IPS-NIHi11 (cell line): ENCODE measurements around the gene PTTG1.
"Not testable (repeated sequence)": the region's sequence is repeated elsewhere in the genome, so short reads cannot be mapped to it uniquely, and the experiment has no call there.

Experiments used
- DNase-seq: peaks from one replicate; pipeline ENCODE4 v3.0.0; 2012; ENCODE audit warnings: mixed read lengths, low spot score

Gene PTTG1

GRCh38 chr5:160423099-160423498 lies 1.4 kb downstream of the PTTG1 start:
- no peak for DNase-seq

GRCh38 chr5:160427607-160428006 lies 6.0 kb downstream of the PTTG1 start:
- DNase-seq: no peak

- no peak for DNase-seq
These were observed 10.5 kb downstream of the PTTG1 start for GRCh38 chr5:160432196-160432595.

DNA sequence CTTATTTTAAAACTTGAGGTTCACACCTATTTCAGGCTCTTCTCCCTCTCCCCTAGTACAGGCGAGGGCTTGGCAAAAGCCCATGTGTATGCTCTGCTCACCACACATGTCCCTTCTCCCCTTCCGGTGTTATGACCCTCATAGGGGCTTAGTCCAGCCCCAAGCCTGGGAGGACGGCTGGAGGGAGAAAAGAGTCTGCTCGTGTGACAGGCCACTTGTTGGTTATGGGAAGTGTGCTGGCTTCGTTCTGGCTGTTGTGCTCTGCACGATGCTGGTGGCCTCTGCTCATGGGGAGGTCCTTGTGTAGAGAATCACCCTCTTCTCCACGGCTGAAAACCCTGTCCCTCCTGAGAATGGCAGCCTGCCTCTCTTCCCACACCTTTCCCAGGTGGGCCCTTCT lies 11.1 kb downstream of the PTTG1 start:
- no peak for DNase-seq

DNA sequence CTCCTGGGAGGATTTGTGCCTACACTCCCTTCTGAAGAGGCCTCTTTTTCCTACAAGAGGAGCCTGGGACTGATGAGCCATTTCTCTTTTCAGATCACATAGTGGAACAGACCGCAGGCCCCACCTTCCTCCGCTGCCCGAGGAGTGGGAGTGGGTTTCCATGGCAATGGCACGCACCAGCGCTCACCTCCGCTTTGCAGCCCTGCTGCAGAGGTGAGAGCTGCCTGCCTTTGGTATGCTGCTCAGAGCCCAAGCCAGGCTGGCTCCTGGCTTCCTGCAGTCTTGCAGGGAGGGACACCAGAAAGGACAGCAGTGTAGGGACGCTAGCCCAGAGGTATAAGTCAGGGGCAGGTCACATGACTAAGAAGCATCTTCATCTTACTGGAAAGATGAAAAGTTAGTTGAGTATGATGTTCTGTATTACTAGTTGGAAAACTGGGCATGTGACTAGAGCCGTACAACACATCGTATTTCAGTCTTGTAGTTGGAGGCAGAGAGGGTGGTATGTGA lies 12.4 kb downstream of the PTTG1 start:
- peak; percentile 63 for DNase-seq

DNA sequence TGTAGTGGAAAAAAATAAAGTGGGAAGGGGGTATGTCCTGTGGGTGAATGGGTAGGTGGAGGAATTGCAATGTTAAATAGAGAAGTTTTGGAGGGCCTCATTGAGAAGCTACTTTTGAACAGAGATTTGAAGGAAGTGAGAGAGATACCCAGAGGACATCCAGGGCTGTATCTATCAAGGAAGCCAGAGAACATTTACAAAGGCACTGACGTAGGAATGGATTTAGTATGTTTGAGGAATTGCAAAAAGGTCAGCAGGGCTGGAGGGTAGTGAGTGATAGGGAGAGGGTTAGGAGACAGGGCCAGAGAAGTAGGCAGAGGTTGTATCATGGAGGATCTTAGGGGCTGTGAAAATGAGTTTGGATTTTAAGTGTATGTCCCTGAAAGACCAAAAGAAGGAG lies 13.9 kb downstream of the PTTG1 start:
- DNase-seq: no peak

DNA sequence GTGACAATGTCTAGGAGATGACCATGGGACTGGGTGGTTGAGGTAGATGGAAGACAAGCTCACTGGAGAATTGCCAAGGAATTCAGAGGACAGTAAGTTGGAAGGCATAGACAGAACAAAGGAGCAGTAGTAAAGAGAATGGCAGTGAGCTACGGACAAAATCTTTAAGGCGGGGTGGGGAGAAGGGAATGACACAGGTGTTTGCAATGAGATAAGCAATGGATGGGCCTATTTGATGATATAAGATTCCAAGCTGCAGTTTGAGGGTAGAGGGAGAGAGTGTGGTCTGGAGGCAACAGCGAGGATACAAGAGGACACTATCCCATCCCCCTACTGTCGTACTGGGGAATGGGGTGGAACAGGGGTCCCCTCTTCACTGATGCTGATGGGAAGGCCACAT lies 14.4 kb downstream of the PTTG1 start:
- no peak for DNase-seq

DNA sequence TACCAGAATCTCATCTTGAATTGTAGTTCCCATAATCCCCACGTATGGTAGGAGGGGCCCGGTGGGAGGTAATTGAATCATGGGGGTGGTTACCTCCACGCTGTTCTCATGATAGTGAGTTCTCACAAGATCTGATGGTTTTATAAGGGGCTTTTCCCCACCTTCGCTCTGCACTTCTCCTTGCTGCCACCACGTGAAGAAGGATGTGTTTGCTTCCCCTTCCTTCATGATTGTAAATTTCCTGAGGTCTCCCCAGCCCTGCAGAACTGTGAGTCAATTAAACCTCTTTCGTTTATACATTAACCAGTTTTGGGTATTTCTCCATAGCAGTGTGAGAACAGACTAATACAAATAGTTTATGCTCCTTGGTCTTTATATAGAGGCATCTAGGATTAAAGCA lies 15.0 kb downstream of the PTTG1 start:
- DNase-seq: not testable (repeated sequence)

- no peak for DNase-seq
These were observed 15.6 kb downstream of the PTTG1 start for GRCh38 chr5:160437271-160437670.

DNA sequence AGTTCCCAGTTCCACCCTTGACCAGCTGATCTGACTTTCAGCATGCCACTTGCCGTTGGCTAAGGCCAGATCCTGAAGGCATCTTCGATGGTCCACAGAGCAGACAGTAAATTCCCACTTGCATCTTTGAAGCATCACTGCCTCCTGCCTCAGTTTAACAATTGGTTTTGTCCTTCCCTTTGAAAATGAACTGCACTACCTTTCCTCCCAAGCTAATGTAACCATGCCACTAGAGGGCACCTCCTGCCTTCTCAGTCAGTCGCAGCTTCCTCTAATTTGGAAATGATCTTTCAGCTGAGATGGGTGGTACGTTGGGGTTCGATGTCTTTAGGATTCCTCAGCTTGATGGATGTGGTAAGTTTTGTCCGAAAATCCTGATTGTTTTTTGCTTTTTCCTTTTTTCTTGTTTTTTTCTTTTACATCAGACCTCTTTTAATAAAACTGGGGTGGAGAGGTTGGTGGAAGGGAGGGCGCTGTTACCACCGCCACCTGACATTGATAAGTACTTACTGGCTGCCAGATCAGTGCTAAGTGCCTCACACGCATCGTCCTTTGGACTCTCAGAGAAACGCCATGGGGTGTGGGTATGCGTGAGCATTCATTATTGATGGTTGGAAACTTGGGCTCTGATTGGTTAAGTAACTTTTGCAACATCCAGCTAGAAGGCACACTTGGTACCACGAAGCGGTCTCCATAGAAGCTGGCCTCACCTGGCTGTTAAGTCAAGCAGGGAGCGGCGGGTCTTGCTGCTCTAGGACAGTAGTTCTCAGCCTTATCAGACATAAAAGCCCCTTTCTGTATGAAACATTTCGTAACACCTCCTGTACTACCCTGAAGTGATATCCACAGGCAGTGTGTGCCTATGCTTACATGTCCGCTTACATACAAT lies 16.9 kb downstream of the PTTG1 start:
- DNase-seq: peak; percentile 71

GRCh38 chr5:160439205-160439600 lies 17.5 kb downstream of the PTTG1 start:
- DNase-seq: peak; percentile 88

DNA sequence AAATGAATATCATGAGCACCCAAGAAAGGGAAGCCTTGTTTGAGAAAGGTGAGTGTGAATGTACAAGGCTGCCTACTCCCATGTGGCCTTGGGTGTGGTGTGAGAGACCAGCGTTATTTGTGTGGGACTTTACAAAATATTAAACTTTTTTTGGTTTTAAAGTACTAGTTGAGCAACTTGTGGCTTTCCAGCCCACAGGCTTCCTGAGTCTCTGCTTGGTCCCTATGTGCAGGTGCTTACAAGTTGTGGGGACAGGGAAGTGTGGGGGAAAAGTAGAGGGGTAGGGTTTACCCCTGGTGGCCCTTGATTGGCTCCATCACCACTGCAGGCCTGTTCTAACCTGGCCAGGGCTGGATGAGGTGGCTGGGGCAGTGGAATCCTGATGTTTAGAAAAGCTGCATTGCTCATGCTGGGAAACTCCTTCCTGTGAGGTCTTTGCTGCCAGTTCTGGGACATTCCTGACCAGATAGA lies 19.7 kb downstream of the PTTG1 start:
- DNase-seq: no peak

GRCh38 chr5:160442824-160443431 lies 21.3 kb downstream of the PTTG1 start:
- DNase-seq: no peak

DNA sequence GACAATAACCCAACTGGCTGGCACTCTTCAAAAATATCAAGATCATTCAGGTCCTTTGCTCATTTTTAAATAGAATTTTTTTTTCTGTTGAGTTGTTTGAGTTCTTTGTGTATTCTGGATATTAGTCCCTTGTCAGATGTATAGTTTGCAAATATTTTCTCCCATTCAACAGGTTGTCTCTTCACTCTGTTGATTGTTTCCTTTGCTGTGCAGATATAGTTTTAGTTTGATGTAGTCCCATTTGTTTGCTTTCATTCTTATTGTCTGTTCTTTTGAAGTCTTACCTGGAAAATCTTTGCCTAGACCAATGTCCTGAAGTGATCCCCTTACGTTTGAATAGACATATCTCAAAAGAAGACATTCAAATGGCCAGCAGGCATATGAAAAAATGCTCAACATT lies 22.8 kb downstream of the PTTG1 start:
- DNase-seq: no peak

- no peak for DNase-seq
These were observed 23.5 kb downstream of the PTTG1 start for GRCh38 chr5:160445132-160445531.

DNA sequence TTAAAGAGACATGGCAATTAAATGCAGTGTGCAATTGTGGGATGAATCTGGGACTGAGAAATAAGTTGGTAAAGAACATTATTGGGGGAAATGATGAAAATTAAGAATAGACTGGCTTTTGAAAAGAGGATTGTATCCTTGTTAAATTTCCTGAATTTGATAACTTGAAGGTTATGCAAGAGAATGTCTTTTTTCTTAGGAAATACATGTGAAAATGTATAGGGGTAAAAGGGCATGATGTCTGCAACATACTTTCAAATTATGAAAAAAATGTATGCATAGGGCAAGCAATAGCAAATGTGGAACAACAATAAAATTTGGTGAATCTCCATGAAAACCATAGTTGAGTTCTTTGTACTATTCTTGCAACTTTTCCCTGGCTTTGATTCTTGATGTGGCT lies 24.1 kb downstream of the PTTG1 start:
- no peak for DNase-seq

- no peak for DNase-seq
These were observed 27.2 kb downstream of the PTTG1 start for GRCh38 chr5:160448886-160449285.

DNA sequence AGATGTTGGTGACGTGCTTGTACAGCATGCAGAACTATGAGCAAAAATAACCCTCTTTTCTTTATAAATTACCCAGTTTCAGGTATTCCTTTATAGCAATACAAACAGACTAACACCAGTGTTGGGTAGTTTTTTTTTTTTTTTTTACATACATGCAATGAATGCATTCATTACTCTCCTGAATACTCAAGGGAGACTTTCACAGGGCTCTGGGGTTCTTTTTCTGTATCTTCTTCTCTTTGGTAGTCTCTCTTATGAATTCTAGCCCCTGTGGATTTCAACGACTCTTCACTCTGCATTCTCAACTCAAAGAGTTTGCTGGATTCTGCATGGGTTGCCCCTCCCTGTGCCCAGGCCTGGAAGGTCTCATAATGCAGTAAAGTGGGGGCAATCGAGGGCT lies 27.8 kb downstream of the PTTG1 start:
- DNase-seq: no peak

DNA sequence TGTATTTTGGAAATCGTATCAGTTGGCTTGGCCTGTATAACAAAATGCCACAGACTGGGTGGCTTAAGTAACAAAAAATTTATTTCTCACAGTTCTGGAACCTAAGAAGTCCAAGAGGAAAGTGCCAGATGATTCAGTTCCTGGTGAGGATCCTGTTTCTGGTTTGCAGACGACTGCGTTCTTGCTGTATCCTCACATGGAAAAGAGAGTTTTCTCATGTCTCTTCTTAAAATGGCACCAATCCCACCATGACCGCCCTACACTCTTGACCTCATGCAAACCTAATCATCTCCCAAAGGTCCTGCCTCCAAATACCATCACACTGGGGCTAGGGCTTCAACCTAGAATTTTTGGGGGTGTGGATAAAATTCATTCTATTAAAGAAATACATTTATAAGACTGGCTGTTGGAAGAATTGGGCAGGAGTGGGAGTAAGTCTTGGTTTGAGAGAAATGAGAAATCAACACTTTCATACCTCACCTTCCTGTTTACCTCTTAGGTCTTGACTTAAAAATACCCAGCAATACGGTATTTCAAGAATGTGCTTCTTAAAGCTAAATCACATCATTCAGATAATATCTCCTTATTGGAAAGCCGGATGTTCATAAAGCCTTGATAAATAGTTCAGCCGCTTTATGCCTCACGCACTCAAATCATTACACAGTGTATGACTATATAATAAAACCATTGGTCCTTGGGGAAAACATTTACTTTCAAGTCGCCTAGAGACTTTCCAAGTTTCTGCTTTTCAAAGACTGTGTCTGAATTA lies 28.7 kb downstream of the PTTG1 start:
- no peak for DNase-seq

- DNase-seq: no peak
These were observed 29.6 kb downstream of the PTTG1 start for GRCh38 chr5:160451281-160451680.

DNA sequence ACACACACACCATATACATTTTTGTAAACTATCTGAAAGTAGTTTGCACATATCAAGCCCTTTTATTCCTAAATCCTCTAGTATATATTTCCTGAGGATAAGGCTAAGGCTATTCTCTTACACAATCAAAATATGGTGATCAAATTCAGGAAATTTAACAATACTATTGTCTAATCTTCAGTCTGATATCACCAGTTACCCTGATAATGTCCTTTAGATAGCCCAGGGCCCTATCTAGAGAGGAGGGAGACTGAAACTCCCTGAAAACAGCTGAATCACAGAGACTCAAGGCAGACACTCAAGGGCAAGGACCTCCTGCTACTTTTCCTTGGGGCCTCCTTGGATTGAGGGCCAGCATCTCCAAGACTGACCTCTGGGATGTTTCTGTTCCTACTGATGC lies 30.4 kb downstream of the PTTG1 start:
- DNase-seq: no peak

DNA sequence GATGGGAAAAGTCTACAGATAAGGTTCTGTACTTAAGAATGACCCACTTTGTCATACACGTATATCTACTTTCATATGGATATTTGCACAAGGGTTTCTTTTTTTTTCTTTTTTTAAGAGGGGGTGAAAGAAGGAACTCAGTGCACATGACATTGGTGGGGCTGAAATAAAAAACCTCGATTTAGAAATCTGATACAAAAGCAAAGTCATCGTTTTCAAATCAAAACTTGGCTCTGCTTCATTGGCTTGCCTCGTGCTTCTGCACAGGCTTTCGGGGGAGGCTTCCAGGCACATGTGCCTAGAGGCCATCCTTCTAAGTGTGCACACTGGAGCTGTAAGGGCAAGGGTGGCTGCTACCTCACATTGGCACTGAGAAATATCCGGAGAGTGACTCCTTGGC lies 31.1 kb downstream of the PTTG1 start:
- DNase-seq: no peak

GRCh38 chr5:160453751-160454150 lies 32.1 kb downstream of the PTTG1 start:
- DNase-seq: no peak
